ENCODE measurements around the gene F2RL1.

Gene F2RL1

DNA sequence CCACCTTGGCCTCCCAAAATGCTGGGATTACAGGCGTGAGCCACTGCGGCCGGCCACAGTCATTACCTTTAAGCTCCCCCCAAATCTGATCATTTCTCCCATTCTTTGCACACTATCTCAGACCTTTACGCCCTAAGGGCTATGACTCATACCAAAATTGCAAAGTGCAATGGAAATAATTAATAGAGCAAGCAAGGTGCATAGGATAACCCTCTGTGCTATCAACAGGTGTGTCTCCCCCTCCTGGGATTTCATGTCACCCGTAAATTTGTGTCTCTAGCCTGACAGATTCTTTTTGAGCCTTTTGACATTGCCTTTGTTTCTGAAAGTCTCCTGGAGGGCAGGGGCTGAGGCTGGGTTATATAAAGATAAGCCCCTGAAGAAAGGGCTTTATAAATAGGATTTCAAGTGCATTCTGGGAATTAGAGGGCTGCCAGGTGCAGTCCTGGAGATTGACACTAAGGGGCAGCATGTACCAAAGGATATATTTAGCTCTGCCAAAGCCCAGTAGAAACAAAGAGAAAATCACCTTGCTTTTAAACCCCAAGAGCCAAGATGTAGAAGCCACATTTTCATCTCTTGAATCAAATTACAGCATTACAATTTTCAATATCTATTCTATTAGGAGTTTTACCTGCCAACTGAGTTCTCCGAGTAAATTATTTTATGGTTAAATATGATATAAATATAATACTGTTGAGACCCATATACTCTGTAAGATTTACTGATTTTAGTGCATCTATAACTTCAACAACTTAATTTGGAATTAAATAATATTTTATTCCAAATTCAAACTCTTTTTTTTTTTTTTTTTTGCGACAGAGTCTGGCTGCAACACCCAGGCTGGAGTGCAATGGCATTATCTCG, 49.2 kb downstream of the F2RL1 start:
- peak in 41 of 42 donors; percentile 13 to 88 (median 70) for DNase-seq
- intact Hi-C loops (cut with DNase I): loop anchor here (2.0 to 10.0 kb wide), 2 partner anchors 149 to 627 kb away; partner anchors contain the start of gene WDR41

DNA sequence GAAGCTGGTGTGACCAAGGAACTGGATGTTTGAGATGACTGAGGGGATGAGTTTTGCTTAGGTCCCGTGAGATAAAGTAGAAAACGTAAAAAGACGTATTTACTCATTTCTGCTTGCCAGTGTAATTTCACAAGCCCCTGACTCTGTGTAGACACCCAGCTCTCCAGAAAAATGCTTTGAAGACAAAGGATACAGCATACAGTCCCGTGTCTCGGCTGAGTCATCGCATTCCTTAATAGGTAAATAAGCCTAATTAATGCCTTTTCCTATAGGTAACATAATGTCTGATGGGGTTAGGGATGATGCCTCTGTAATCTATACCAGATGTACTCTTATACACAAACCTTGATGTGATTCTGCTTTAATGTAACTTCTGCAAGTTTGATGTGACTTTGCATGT, 51.2 kb downstream of the F2RL1 start:
- intact Hi-C loops (cut with DNase I): no loop called here
- no peak for DNase-seq

DNA sequence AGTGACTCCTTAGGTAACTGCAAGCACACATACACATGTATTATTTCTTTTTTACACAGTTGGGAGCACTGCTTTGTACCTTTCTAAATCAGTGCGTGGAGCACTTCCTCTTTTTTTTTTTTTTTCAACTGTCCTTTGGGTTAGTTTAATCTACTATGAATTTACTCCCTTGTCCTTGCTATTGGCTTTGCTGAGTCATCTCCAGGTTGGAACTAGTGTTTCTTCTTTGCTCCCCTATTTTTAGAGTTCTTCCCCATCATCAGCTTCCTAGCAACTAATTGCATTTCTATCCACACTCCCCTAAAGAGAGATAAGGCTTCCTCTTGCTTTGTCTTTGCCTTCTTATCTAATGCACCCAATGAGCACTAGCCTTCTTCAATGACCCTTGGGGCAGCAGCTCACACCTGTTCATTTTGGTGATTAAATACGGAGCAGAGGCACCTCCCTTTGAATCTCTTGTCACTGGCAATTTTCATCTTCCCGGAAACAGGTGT, 55.3 kb downstream of the F2RL1 start:
- DNase-seq: no peak
- intact Hi-C loops (cut with DNase I): no loop called here

Data from head of caudate nucleus (tissue), 42 donors.